Activated CD4-positive, alpha-beta T cell treated with anti-CD3 and anti-CD28 coated beads, Interleukin-2, amount 50 U/mL, for 24 hours (primary cell): Measurements from ENCODE around the gene RPL35A.
"Not testable (repeated sequence)": the region's sequence is repeated elsewhere in the genome, so short reads cannot be mapped to it uniquely, and the experiment has no call there.

Experiments used
- DNase-seq, 2 donors: peaks; one replicate each; pipeline ENCODE4 v3.0.0-alpha.2; 2020; ENCODE audit warnings: low read depth in 1 of 2, low spot score in 1 of 2

The RPL35A gene

DNA sequence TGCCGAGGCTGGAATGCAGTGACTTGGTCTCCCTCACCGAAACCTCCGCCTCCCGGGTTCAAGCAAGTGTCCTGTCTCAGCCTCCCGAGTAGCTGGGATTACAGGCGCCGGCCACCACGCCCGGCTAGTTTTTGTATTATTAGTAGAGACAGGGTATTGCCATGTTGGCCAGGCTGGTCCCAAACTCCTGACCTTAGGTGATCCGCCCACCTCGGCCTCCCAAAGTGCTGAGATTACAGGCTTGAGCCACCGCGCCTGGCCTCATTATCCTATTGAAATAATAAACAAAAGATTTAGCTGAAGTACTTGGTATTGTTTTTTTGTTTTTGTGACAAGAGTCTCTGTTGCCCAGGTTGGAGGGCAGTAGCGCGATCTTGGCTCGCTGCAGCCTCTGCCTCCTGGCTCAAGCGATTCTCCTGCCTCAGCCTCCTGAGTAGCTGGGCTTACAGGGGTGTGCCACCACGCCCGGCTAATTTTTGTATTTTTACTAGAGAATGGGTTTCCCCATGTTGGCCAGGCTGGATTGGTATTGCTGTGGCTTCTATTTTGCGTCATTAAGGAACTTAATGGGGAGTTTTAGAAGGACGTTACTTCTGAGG is 1.5 kb downstream of the RPL35A start:
- DNase-seq = no peak

DNA sequence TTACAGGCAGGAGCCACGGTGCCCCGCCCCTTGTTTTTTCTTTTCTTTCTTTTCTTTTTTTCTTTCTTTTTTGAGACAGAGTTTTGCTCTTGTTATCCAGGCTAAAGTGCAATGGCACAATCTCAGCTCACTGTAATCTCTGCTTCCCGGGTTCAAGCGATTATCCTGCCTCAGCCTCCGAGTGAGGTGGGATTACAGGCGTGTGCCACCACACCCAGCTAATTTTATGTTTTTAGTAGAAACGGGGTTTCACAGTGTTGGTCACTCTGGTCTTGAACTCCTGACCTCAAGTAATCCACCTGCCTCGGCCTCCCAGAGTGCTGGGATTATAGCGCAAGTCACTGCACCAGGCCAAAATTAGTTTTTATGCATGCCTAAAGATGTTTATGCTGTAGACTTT is 2.5 kb downstream of the RPL35A start:
- DNase-seq = no peak

DNA sequence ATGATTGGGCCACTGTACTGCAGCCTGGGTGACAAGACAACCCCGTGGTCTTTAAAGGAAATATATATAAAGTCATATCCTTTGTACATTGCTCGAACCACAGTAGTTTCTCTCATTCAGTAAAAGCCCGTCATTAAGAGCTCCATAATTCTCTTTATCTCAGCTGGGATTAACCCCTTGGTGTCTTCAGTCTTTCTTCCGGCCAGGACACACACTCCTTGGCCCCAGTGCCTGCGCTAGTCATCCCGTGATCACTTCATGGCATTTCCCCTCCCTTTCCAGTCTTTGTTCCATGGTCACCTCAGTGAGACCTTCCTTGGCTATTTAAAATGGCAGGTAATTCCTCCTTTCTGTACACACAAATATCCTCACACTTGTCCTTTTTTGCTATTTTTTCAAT is 3.3 kb downstream of the RPL35A start:
- DNase-seq = no peak

DNA sequence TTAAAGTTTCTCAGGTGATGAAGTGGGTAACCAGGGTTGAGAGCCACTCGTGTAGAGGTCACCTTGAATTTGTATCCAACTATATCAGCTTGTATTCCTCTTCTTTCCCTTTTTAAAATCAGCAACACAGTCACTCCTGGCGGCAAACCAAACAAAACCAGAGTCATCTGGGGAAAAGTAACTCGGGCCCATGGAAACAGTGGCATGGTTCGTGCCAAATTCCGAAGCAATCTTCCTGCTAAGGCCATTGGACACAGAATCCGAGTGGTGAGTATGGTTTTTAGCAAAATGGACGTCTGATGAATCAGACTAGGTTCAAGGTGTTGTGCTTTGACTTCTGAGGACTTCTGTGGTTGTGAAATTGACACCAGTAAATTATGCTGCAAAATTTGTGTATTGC is 3.9 kb downstream of the RPL35A start:
- no peak for DNase-seq

DNA sequence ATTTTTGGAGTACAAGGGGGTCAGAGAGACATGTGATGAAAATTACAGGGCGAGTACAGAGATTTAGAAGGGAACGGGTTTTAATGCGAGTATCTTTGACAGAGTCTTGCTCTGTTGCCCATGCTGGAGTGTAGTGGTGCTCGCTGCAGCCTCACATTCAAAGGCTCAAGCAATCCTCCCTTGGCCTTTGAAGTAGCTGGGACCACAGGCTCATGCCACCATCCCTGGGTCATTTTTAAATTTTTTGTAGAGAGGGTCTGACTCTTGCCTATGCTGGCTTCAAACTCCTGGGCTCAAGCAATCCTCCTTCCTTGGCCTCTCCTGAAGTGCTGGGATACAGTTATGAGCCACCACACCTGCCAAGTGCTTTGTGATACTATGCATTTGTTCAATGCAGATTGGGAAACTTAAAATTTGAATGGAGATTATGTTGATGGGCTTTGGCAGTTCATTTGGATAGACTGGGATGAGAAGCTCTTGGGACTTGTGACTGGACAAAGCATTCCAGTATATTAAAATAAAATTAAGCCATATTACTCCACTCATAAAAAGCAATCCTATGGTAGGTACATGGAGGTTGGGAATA is 6.0 kb downstream of the RPL35A start:
- no peak for DNase-seq

DNA sequence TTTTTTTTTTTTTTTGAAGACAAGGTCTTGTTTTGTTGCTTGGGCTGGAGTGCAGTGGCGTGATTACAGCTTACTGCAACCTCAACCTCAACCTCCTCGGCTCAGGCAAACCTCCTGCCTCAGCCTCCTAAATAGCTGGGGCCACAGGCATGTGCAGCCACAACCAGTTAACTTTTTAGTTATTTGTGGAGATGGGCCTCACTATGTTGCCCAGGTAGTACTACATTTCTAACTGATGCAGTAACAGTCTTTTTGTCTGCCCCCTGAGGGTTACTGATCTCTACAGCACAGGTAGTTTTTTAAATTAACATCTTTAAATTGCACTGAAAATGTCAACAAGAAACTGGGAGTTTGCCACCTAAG is 6.6 kb downstream of the RPL35A start:
- DNase-seq = no peak

DNA sequence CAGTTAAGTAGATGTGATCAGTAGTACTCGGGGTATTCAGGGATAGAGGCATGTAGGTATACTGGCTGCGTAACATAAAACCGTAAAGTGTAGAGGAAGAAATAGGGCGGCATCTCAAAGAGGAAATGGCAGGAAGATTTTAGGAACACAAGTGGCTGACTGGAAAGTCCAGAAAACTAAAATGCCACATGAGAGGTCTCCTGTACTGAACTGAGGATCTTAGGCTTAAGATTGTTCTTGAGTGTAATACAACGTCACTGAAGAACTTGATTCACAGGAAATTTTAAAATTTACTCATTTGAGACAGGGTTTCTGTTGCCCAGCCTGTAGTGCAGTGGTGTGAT is 7.8 kb downstream of the RPL35A start:
- DNase-seq = no peak

DNA sequence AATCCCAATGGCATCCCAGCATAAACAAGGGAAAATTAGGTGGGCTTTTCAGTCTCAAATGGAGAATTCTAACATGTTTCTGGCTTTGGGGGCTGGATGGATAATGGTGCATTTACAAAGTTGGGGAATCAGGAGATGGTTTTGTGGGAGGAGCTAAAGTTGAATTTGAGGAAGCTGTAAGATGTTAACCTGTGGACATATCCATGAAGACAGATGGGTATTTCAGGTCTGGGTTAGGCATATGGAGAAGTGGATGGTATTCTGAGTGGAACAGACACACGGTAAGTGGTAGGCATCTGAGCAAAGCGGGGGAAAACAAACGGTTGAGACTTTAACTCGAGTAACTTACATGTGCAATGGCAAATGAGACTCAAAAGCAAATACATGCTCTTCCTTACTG is 8.4 kb downstream of the RPL35A start:
- no peak for DNase-seq

DNA sequence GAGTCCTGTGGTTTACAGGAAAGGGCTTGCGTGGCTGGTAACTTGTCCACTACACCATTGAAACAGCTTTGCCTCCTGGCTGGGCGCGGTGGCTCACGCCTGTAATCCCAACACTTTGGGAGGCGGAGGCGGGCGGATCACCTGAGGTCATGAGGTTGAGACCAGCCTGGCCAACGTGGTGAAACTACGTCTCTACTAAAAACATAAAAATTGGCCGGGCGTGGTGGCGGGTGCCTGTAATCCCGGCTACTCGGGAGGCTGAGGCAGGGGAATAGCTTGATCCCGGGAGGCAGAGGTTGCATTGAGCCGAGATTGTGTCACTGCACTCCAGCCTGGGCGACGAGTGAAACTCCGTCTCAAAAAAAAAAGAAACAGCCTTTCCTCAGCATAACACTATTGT is 8.9 kb downstream of the RPL35A start:
- not testable (repeated sequence) for DNase-seq

DNA sequence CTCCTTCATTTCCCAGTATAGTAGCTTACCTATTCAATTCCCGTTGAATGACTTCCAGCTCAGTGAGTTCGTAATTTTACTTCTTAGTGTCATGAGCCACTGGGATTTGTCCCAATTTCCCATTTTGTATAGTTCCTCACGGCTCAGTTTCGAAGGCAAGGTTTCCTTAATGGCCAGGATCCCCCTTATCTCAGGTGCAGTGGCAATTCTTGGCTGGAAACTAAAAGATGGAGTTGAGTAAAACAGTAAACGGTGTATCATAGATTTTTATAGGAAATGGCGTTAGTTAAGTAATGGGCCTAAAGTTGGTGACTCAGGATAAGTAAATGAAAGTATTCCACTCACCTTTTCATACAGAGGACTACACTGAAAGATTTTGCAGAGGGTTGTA is 9.5 kb downstream of the RPL35A start:
- DNase-seq = no peak

DNA sequence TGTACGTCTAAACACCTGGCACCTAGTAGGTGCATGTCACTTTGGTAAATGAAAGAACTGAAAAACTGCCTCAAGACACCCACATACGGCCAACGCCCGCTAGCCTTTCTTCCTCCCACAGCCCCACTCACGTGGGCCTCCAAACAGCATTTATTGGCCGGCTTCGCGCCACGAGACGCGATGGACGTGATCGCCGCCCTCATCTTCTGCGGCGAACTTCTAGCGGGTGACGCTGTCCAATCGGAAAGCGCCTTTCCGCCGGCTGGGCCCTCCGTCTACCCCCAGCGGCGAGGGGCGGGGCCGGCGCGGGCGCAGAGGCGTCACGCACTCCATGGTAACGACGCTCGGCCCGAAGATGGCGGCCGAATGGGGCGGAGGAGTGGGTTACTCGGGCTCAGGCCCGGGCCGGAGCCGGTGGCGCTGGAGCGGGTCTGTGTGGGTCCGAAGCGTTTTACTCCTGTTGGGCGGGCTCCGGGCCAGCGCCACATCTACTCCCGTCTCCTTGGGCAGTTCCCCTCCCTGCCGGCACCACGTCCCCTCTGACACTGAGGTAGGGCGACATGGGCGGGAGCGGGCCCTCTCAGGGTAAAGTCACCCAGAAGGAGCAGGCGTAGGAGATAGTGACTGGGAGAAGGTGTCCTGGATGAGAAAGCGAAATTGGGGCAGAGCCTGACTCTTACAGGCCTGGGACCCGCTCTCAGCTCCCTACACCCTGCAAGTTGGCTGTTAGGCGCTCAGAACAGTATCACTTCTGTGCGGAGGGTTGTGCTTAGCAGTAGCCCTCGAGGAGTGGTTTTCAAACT is 10.1 kb downstream of the RPL35A start, which contains the start of gene LMLN:
LMLN (plus strand) TSS at position 327 of the 803 bp plus-strand sequence; CDS start at position 356, 29 bp downstream.
- DNase-seq = peak; percentile 86 to 90

DNA sequence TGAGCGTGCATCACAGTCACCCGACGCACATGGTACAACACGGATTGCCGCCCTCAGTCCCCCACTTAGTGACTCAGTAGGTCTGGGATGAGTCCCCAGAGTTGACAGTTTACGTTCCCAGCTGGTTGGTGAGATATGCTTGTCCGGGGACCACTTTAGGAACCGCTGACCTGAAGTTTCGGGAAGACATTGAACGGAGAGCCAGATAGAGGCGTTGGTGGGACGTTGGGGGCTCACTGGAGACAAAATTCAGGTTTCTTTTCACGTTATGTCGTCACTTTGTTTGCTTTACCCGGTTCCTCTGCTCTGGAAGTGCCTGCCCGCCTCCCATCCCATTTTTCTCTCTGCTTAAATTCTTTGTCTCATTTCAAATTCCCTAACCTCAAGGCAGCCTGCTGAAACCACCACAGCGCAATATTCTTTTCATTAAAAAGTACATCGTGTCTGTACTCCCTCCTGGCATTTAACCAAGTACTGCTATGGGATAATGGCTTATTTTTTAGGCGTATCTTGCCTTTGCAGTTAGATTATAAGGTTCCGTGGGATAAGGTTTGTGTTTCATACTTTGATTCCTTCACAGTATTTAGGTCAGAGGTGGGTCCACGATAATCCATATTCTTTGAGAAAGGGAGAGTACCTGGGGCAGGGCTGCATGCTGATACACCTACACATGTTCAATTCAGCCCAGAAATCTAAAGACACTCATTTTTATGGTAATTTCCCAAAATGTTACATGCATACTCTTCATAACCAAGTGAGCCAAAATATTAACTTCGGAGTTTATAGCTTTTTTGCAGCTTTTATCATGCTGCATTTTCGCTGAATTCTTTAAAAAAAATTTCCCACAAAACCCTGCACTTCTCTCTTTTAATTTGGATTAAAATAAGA is 10.9 kb downstream of the RPL35A start:
- DNase-seq = peak in 1 of 2 donors; percentile 41

DNA sequence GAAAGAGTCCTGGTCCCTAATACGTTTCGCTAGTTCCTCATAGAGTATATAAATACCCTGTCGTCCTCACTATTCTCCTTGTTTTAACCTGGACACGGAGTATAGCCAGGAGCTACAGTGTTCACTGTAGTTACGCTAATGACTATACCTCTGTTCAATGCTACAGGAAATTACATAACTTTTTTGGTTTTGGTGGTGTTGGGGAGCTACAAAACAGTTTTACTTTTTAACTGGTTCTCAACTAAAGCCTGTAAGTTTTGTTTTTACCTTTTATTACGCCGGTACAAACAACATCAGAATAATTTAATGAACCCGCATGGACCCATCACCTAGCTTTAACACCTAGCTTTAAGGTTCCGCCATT is 11.6 kb downstream of the RPL35A start:
- no peak for DNase-seq

DNA sequence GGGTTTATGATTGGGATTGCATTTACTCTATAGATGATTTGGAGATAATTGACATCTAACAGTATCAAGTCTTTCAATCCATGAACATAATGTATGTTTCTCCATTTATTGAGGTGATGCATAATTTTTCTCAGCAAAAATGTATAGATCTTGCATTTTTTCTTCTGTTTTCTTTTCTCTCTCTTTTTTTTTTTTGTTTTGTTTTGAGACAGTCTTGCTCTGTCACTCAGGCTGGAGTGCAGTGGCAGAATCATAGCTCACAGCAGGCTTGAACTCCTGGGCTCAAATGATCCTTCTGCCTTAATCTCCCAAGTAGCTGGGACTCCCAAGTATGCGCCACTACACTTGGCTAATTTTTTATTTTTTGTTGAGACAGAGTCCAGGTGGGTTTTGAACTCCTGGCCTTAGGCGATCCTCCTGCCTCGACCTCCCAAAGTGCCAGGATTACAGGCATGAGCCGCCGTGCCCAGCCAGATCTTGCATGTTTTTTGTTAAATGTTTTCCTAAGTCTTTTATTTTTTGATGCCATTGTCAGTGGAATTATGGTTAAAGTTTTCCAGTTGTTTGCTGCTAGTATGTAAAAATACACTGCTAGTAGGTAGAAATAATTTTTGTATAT is 13.1 kb downstream of the RPL35A start:
- no peak for DNase-seq

DNA sequence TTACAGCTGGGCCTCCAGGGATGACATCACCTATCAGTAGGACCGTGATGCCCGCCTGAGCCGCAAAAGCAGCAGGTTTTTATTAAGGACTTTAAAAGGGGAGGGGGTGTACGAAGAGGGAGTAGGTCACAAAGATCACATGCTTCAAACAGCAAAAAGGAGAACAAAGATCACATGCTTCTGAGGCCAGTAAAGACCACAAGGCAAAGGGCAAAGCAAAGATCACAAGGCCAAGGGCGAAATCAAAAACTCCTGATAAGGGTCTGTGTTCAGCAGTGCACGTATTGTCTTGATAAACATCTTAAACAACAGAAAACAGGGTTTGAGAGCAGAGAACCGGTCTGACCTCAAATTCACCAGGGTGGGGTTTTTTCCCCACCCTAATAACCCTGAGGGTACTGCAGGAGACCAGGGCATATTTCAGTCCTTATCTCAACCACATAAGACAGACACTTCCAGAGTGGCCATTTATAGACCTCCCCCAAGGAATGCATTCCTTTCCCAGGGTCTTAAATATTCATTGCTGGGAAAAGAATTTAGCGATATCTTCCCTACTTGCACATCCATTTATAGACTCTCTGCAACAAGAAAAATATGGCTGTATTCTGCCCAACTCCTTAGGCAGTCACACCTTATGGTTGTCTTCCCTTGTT is 17.5 kb downstream of the RPL35A start:
- DNase-seq = not testable (repeated sequence)

DNA sequence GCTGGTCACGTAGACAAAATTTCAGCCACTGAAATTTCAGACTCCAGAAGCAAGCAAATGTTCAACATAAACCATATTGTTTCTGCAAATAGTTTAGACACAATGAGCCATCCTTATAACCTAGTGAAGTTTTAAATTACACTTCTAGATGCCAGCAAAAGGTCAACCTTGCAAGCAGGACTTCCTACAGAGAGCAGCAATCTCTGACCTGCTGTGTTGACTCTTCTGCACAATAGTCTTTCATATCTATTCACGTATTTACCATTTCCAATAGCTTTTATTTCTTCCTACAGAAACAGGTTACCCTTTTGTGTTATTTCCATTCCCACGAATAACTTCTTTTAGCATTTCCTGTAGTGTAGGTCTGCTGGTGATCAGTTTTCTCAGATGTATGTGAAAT is 20.6 kb downstream of the RPL35A start:
- DNase-seq = no peak

DNA sequence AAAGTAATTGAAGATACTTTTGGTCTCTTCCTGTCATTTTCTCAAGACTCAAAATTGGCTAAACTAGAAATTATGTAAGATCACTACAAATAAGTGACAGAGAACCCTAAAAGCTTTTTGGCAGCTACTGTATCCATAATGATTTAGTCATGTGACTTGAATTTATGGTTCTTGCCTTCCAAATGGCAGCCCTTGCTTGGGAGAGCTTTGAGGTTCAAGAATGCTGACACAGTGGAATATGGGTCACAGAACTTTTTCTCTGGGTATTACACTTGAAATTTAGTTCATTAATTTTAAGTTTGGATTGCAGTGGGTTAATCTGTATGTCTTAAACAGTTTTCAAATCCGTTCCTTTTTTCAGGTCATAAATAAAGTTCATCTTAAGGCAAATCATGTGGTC is 24.0 kb downstream of the RPL35A start:
- DNase-seq = no peak

DNA sequence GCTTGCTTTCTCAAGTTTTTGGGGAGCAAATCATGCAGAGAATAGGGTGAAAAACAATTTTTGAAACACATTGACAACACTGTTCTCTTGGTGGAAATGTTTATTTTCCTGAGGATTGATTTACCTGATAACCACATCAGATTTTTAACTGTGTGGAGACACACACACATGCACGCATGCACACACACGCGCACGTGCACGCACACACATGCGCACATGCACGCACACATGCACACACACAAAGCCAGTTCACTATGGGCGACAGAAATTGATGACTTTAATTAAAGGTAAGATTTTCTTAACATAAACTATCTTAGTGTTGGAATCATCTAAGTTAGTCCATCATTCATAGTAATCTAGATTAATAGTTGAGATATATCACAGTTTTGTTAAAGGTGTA is 25.3 kb downstream of the RPL35A start:
- no peak for DNase-seq

DNA sequence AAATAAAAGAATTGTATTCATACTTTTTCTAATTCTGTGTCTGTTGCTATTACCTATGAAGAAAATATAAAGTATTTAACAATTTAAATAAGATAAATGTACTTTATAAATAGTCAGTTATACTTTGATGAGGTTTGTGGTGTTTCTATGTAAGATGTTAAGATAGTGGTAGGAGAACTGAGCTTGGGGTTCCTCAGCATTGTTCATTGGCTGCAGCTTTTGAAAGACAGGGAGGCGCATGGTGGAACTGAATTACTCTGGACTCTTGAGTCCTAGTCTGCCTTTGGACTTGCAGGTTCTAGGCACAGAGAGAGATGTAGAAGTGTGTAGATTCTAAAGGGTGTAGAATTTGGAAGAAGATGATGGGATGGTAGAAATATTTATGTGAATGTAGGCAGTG is 33.1 kb downstream of the RPL35A start:
- no peak for DNase-seq

DNA sequence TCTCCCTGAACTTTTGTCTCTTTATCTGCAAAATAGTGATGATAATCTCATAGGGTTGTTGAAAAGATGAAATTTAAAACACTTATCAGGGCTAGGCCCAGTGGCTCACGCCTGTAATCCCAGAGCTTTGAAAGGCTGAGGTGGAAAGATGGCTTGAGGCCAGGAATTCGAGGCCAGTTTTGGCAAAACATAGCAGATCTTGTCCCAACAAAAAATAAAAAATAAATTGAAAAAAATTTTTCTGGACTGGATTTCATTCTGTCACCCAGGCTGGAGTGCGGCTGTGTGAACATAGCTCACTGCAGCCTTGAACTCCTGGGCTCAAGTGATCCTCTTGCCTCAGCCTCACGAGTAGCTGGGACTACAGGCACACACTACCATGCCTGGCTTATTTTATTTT is 39.7 kb downstream of the RPL35A start:
- no peak for DNase-seq

DNA sequence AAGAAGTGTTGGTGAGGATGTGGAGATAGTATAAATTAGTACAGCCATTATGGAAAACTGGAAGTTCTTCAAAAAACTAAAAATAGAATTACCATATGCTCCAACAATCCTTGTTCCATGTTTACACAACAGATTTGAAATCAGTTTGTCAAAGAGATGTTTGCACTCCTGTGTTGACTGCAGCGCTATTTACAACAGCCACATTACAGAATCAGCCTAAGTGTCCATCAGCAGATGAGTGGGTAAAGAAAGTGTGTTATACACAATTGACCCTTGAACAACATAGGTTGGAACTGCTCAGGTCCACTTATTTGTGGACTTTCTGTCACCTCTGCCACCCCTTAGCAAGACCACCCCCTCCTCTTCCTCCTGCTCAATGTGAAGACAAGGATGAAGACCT is 44.7 kb downstream of the RPL35A start:
- DNase-seq = no peak
